Mesodermal cell (in vitro differentiated cells): ENCODE results near the gene SEPHS1.
"Not testable (repeated sequence)": the region's sequence is repeated elsewhere in the genome, so short reads cannot be mapped to it uniquely, and the experiment has no call there.

ENCODE experiments used
- H3K27ac ChIP-seq: 2 replicates; pipeline ENCODE4 v1.7.0; 2013; ENCODE audit warnings: mild to moderate bottlenecking, low read depth, low read length, moderate library complexity; ENCODE audit not compliant: severe bottlenecking
- H3K36me3 ChIP-seq: 2 replicates; pipeline ENCODE4 v1.7.1; 2013; ENCODE audit warnings: mild to moderate bottlenecking, low read length, moderate library complexity; ENCODE audit not compliant: control insufficient read depth, insufficient read depth
- H3K4me1 ChIP-seq: one replicate; pipeline ENCODE4 v1.7.1; 2013; ENCODE audit warnings: mild to moderate bottlenecking, low read length; ENCODE audit not compliant: insufficient read depth, control insufficient read depth, poor library complexity, severe bottlenecking
- H3K4me3 ChIP-seq: 2 replicates; pipeline ENCODE4 v1.7.0; 2013; ENCODE audit warnings: low read length, control low read depth, mild to moderate bottlenecking; ENCODE audit not compliant: insufficient read depth, poor library complexity, severe bottlenecking; ENCODE audit errors: extremely low read depth
- H3K9me3 ChIP-seq: 2 replicates; pipeline ENCODE4 v1.7.1; 2013; ENCODE audit warnings: mild to moderate bottlenecking, low read length, moderate library complexity; ENCODE audit not compliant: control insufficient read depth
- WGBS, 2 experiments: methylation state at CpG; one replicate each; pipeline ENCODE4 v1.1.5; 2013; ENCODE audit warnings: missing lambda C conversion rate in 2 of 2; ENCODE audit not compliant: insufficient coverage in 2 of 2; 5-methylcytosine and 5-hydroxymethylcytosine counted together

SEPHS1 gene

DNA sequence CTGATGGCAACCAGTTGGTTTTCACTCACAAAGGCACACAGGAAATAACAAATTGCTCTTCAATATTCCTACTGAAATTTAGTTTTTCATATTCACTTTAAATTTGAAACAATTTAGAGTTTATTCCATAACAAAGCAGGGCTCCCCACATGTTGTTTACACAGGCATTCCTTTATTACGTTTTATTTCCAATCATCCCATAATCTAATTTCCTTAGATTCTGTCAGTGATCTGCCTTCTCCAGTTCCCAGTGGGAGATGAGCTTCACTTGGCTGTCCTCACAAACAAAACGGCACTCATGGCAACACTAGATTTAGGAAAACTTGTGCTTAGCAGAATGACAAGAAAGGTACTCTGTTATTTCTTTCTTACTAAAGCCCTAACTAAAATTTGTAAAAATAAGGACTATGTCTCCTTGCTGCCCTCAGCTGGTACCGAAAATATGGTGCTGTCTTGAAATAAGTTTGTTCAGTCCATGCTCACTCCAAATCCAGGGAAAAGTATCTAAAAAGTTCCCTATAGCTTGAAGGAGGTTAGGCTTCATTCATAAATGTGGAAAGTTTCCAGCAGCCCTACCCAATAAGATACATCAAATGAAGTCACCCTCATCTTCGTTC, 71.2 kb downstream of the SEPHS1 start:
- Histone ChIP-seq H3K9me3 (peaks cover 5% of the 10 kb centered on the region), H3K27ac (no peak overlapping the region), H3K4me1 (no peaks in the 10 kb centered on the region), H3K36me3 (no peaks in the 10 kb centered on the region), H3K4me3 (no peak overlapping the region)
- 82 to 83% methylated on average over 1 to 2 of the region's 4 CpGs for WGBS, 2 experiments

- H3K4me1 ChIP-seq, H3K4me3 ChIP-seq, H3K27ac ChIP-seq, H3K9me3 ChIP-seq, H3K36me3 ChIP-seq: not testable (repeated sequence)
- 100% methylated on average over 2 to 4 of the region's 11 CpGs for WGBS, 2 experiments
Measured at GRCh38 chr10:13276146-13276545, 71.9 kb downstream of the SEPHS1 start.

DNA sequence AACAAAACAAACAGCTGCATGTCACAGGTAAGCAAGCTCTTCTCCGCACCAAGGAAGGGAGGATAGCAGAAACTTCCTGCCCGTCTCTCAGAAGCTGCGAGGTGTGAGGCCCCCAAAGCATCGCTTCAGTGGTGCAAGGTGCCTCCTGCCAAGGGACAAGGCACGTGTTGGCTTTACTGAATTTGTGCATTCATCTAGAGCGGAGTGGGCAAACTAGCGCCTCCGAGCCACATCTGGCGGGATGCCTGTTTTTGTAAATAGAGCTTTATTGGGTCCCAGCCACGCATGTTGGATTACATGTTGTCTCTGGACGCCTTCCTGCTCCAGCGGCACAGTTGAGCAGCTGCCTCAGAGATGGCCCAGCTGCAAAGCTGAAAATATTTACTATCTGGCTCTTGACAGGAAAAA, 75.9 kb downstream of the SEPHS1 start:
- Histone ChIP-seq H3K9me3 (peaks cover 5% of the 10 kb centered on the region), H3K4me3 (no peak overlapping the region), H3K36me3 (no peaks in the 10 kb centered on the region), H3K27ac (no peak overlapping the region), H3K4me1 (peaks cover 3% of the 10 kb centered on the region)
- 91% methylated on average over 10 to 12 of the region's 12 CpGs for WGBS, 2 experiments

DNA sequence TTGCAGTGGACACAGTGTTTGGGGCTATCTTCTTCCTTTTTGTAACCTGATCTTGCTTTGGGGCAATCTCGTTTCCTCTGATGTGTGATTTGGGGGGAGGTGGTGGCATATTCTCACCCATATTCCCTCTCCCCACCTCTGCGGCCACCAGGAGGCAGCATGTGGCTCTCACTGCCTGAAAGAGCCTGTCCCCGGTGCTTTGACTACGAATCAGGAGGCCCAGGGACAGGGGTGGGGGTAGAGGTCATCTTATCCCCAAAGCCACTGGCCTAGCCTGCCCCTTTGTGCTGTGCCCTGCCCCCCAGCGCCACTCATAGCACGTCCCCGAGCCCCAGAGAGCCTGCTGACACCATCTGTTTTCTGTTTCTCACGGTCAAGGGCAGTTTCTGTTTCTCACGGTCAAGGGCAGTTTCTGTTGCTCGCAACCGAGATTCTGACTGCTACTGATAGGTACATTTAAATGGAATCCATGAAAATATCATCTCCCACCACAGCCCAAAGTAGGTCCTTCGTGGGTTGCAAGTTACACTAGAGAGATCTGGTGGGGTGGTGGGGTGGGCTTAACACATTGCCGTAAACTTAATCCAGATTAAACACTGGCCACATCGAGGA, 76.4 kb downstream of the SEPHS1 start:
- Histone ChIP-seq H3K36me3 (no peaks in the 10 kb centered on the region), H3K4me1 (peaks cover 3% of the 10 kb centered on the region), H3K9me3 (peaks cover 5% of the 10 kb centered on the region), H3K4me3 (no peak overlapping the region), H3K27ac (no peak overlapping the region)
- 28 to 32% methylated on average over 4 of the region's 14 CpGs for WGBS, 2 experiments

GRCh38 chr10:13270877-13271551, 77.1 kb downstream of the SEPHS1 start:
- Histone ChIP-seq H3K9me3 (peaks cover 3% of the 10 kb centered on the region), H3K27ac (no peak overlapping the region), H3K4me3 (no peak overlapping the region), H3K36me3 (no peaks in the 10 kb centered on the region), H3K4me1 (peaks cover 3% of the 10 kb centered on the region)
- 85 to 96% methylated on average over 6 to 8 of the region's 9 CpGs for WGBS, 2 experiments

DNA sequence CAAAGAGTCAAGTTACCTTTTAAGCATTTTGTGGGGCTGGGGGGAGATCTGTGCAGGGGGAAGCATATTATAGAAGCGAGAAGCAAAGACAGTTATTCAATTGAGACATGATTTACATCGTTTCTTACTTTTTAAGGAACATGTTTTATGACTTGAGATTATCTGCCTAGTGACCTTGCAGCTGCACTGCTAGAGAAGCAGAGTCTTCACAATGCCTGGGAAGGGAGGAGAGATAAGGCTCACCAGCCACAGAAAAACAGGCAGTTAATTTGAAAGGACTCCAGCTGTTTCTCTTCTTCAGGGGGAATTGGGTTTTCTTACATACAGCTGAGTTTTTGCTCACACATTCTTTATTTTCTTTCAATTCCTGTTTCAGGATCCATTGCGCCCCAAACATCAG, 79.3 kb downstream of the SEPHS1 start:
- no peak overlapping the region for H3K27ac ChIP-seq
- H3K36me3 ChIP-seq = no peaks in the 10 kb centered on the region
- H3K4me3 ChIP-seq = no peak overlapping the region
- 60 to 90% methylated on average over 1 to 2 of the region's 3 CpGs for WGBS, 2 experiments
- no peaks in the 10 kb centered on the region for H3K9me3 ChIP-seq
- H3K4me1 ChIP-seq = peaks cover 3% of the 10 kb centered on the region

DNA sequence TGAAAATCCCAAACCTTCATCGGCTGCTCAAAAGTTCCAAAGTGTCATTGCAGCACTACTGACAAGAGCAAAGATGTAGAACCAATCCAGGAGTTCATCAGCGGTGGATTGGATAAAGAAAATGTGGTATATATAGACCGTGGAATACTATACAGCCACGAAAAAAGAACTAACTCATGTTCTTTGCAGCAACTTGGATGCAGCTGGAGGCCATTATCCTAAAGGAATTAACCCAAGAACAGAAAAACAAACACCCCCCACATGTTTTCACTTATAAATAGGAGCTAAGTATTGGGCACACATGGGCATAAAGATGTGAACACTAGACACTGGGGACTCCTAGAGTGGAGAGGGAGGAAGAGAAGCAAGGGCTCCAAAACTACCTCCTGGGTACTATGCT, 79.8 kb downstream of the SEPHS1 start:
- WGBS, 2 experiments = 93 to 100% methylated on average over 1 to 3 of the region's 4 CpGs
- H3K27ac ChIP-seq = no peak overlapping the region
- H3K9me3 ChIP-seq = no peaks in the 10 kb centered on the region
- no peak overlapping the region for H3K4me3 ChIP-seq
- H3K36me3 ChIP-seq = no peaks in the 10 kb centered on the region
- H3K4me1 ChIP-seq = peaks cover 3% of the 10 kb centered on the region
